HG02970 (cell line): ENCODE results near the gene UCHL5.
"Not testable (repeated sequence)": the region's sequence is repeated elsewhere in the genome, so short reads cannot be mapped to it uniquely, and the experiment has no call there.

Source experiments
- ATAC-seq: cut with Tn5 transposase; IDR thresholded peaks from one replicate; pipeline ENCODE4 v1.9.1; 2021; ENCODE audit warnings: mild to moderate bottlenecking, moderate library complexity, moderate number of reproducible peaks; ENCODE audit not compliant: unreplicated experiment, low FRiP score

Gene UCHL5

DNA sequence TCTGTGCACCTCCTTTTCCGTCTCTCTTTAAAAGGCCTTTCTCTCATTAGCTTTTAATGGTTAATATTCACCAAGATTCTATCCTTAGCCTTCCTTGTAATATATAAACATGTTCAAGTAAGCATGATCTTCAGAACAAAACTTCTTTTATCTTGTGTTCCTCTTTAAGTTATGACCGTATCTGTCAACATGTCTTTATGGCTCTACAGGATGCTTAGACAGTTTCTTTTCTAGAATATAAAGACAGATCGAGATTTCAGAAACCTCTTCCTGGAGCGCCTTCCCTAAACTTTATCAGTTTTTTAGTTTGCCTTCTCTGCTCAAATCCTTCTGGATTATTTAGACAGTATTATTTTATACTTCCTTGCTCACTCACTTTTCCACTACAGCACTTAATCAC lies 7.4 kb upstream of the UCHL5 start:
- ATAC-seq, result no peak

DNA sequence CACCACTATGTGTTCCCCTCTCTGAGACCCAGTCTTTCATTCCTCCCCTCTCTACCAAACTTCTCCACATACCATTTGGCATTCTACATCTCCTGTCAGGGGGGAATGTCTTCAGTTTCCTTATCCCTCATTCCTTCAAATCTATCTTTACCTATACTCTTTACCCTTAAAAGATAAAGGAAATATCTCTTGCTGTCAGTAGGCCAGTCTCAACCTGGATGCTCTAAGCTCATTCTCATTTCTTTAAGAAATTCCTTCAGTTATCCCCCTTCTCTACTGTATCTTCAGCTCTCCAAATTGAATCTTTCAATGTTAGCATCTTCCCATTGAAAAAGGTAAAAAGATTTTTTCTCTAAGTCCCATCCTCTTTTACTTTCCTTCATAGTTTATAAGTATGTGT lies 6.8 kb upstream of the UCHL5 start:
- ATAC-seq, result no peak

DNA sequence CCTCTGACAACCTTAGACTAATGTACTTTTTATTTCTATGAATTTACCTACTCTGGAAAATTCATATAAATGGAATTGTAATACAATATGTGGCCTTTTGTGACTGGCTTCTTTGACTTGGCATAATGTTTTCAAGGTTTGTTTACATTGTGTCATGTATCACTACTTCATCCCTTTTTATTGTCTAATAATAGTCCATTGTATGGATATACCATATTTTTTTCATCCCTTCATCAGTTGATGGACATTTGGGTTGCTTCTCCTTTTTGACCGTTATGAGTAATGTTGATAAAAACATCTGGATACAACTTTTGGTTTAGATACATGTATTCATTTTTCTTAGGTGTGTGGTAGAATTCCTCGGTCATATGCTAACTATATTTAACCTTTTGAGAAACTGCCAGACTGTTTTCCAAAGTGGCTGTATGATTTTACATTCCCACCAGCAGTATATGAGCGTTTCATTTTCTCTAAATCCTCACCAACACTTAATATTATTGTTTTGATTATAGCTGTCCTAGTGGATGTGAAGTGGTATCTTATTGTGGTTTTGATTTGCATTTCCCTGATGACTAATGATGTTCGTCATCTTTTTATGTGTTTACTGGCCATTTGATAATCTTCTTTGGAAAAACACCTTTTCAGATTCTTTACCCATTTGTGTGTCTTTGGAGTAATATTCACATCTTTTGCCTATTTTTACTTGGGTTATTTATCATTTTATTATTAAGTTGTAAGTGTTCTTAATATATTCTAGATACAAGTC lies 3.7 kb upstream of the UCHL5 start:
- no peak for ATAC-seq

DNA sequence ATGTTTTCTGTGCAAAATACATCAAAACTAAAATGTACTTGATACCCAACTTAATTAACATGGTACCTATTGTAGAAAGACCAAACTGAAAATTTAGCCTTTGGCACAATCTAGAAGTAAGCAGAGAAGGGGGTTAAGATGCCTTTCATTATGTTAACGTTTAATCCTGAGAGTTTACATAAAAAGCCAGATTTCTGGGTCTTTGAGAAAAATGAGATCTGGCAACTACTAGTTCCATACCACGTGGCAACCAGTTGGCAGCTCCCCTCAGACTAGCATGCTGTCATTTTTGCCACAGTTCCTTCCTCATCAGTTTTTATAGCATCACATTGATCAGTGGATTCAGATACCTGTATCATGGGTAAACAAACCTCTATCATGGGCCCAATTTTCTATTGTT lies 1.8 kb upstream of the UCHL5 start:
- ATAC-seq, result no peak

DNA sequence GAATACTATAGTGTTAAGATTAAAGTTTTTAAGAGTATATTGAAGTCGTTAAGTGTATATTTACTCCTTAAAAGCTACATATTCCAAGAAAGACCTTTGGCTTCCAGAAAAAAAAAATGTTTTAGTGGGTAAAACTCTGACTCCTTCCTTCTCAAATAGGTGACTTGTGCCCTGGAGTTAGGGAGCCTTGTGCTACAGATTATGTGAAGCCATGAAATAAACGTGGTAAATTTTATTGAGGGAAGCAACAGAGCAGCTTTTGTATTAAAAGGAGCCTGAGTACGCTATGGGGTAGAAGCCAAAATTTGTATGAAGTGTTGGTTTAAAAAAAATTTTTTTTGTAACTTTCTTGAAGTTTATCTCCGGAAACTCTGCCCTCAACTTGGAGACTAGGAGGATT lies 1.2 kb upstream of the UCHL5 start:
- no peak for ATAC-seq

DNA sequence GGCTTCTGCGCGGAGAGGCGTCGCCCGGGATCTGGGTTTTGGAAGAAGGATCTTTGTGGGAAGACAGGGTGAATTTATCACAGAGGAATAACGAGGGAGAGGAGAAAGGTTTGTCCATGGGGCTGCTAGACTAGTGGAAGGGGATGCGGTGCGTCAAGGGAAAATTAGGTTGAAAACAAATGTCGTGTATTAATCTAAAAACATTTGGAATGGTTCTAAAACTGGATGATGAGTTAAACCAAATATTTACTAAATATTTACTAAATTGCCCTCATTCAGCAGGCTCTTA lies 899 bp upstream of the UCHL5 start:
- ATAC-seq, result no peak

DNA sequence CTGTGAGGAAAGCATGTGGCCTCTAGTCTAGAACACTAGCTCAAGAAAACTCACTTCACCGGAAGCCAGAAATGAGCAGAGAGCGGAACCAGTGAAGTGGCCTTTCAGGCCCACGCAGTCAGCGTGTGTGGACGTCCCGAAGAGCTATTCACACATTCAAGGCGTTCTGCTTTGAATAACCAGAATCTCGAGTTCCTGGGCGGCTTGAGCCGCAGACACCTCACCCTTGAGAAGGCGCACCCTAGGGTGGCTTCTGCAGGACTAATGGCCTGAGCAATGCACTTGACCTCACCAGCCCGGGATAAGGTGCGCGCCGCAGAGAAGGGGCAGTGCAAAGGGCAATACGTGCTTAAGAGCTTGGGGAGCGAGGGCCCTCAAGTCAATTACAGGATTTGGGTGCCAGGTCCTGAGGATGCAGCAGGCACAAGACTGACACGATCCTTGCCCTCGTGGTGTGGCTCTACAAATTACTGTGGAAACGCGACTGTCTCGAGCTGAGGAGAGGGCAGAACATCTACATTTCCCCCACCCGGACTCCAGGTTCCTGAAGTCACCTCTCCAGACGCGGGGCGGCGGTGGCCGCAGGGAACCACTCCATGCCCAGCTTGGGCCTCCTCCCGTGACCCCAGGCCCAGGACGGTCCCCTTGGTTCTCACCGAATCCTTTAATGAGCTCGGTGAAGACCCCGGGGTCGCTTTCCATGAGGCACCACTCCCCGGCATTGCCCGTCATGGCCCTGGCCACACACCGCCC lies 455 bp downstream of the UCHL5 start:
- peak; percentile 28 for ATAC-seq

DNA sequence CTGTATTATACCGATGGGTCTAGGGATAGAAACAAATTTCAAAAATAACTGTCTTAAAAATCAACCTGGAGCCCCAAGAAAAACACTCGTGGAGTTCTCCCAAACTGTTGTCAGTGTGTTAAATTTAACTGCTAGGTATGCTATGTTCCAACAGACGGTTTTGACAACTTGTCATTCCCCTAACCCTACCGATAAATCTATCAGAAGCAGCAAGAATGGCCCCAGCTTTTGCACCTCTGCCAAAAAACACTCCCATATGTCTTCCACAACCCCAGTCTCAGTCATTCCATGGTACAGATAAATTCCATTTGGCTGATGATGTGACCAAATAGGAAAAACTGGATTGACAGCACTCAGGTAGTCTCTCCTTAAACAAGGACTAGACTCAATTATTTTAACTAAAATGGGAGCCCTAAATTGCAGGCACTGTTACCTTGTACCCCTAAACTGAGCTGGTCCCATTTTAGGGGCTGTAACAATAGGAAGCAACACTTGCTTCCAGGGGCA lies 4.9 kb downstream of the UCHL5 start:
- no peak for ATAC-seq

DNA sequence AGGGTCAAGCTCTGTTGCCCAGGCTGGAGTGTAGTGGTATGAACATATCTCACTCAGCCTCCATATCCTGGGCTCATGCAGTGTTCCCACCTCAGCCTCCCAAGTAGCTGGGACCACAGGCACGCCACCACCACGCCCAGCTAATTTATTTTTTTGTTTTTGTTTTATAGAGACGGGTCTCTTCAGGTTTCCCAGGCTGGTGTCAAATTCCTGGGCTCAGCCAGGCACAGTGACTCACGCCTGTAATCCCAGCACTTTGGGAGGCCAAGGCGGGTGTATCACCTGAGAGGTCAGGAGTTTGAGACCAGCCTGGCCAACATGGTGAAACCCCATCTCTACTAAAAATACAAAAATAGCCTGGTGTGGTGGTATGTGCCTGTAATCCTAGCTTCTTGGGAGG lies 10.2 kb downstream of the UCHL5 start:
- not testable (repeated sequence) for ATAC-seq

DNA sequence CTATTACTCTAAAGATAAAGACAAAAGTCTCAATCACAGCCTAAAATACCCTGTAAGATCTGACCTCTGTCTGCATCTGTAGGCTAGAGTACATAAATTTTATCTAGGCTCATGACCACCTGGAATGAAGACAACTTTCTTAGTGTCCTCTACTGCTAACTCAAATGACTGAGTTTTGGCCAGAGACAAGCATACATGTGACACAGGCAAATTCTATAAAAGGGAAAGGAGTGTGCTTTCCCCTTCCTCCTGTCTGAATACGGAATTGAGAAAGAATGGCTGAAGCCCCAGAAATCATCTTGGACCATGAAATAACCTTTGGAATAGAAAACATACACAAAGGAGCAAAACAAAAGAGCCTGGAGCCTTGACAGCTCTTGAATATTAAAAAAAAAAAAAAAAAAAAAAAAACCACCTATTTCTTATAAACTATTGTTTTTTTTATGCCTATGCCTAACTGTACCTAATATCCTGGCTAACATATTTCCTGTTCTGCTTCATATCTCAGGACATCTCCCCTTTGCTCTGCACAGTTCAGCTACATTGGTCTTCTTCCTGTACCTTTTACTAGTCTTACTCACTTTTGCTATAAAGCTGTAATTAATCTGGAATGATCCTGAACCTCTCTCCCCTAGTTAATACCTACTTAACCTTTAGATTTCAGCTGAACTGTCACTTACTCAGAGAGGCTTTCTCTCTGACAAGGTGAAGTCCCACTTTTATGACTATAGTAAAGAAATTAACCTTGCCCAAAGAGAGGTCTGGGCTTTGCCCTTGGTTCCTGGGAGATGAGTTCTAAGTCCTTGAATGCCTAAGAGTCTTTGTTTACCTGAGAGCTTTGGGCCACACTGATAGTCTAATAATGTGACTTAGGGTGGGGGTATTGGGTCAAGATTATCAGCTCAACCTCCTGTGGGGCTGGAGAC lies 16.1 kb downstream of the UCHL5 start:
- ATAC-seq, result no peak

DNA sequence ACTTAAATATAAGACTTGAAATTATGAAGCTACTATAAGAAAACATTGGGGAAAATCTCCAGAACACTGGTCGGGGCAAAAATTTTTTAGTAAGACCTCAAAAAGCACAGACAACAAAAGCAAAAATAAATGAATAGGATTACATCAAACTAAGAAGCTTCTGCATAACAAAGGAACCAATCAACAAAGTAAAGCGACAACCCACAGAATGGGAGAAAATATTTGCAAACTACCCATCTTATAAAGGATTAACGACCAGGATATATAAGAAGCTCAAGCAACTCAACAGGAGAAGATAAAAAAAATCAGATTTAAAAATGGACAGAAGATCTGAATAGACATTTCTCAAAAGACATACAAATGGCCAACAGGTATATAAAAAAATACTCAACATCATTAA lies 19.1 kb downstream of the UCHL5 start:
- ATAC-seq, result no peak

DNA sequence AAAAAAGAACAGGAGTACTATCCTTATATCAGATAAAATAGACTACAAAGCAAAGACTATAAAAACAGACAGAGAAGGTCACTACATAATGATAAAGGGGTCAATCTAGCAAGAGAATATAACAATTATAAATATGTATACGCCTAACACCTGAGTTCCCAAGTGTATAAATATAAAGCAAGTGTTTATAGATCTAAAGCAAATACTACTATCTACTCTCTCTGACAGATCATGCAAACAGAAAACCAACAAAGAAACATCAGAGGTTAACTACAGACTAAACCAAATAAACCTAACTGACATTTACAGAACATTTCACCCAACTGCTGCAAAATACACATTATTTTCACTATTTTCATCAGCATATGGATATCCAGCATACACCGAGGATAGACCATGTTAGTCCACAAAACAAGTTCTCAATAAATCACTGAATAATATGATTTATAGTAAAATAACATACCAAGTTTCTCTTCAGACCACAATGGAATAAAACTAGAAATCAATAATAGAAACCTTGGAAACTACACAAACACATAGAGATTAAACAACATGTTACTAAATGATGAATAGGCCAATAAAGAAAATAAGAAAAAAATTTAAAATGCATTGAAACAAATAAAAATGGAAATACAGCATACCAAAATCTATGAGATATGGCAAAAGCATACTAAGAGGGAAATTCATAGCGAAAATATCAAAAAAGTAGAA lies 22.7 kb downstream of the UCHL5 start:
- ATAC-seq, result no peak

DNA sequence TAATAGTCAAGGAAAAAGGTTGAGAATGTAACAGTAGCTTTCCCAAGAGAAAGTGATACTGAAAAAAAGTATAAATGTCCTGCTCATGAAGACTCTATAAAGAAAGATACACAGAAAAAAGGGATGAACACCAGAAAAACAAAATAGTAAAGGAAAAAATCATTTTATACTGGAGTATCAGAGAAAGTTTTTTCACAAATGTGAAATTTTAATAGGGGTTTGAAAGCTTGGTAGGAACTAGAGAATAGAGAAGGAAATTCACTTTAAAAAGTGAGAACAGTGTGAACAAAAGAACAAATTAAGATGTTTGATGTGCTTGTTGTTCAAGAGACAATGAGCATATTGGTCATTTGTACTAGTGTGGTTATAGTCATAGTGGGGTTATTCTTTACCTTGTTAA lies 25.6 kb downstream of the UCHL5 start:
- no peak for ATAC-seq

DNA sequence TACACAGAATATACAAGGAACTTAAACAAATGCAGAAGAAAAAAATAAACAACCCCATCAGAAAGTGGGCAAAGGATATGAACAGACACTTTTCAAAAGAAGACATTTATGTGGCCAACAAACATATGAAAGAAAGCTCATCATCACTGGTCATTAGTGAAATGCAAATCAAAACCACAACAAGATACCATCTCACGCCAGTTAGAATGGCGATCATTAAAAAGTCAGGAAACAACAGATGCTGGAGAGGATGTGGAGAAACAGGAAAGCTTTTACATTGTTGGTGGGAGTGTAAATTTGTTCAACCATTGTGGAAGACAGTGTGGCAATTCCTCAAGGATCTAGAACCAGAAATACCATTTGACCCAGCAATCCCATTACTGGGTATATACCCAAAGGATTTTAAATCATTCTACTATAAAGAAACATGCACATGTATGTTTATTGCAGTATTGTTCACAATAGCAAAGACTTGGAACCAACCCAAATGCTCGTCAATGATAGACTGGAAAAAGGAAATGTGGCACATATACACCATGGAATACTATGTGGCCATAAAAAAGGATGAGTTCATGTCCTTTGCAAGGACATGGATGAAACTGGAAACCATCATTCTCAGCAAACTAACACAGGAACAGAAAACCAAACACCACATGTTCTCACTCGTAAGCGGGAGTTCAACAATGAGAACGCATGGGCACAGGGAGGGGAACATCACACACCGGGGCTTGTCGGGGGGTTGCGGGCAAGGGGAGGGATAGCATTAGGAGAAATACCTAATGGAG lies 26.3 kb downstream of the UCHL5 start:
- ATAC-seq, result not testable (repeated sequence)

DNA sequence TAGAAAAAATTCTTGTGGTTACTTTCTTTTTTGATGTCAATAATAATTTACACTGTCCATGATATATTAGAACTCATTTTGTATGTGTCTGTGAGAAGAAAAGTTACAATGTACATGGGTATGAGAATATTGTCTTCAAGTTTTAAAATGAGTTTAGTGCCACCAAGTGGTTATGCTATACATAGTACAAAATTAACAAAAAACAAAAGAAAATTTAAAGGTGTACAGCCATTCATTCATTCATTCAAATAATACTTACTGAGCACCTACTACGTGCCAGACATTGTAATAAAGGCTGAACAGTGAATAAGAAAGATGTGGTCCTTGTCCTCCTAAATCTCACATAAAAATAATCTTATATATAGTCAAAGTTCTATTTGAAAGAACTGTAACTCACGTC lies 27.7 kb downstream of the UCHL5 start:
- ATAC-seq, result no peak

DNA sequence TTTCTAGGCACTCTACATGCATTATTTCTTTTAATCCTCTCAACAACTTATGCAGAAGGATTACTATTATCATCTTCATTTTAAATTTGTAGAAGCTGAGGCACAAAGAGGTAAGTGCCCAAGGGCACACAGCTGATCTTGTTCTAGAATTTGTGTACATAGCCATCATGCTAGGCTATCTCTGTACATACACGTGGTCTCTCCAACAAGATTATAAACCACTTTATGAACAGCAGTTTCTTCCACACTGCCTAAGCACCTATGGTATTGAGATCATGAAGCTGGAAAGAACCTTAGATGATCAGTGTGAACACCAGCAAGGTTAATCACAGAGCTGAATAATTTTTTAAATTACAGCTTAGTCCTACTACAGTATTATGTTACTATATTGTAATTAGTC lies 28.9 kb downstream of the UCHL5 start:
- ATAC-seq, result no peak

DNA sequence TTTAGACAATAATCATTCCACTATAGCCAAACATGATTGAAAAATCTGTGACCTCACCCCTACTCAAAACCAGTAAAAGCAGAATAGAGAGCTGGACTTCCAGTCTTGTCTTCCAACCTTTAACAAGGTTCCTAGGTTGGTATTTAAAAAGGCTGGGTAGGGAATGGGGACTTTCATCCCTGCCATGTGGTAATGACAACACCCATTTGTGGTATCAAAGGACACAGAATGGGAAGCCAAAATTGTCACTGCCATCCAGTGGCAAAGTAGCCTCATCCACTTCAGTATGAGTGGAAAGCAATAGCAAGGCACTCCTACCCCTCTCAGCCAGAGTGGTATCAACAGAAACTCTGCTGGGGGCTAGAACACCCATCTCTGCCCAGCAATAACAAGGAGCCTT lies 33.9 kb downstream of the UCHL5 start:
- no peak for ATAC-seq

DNA sequence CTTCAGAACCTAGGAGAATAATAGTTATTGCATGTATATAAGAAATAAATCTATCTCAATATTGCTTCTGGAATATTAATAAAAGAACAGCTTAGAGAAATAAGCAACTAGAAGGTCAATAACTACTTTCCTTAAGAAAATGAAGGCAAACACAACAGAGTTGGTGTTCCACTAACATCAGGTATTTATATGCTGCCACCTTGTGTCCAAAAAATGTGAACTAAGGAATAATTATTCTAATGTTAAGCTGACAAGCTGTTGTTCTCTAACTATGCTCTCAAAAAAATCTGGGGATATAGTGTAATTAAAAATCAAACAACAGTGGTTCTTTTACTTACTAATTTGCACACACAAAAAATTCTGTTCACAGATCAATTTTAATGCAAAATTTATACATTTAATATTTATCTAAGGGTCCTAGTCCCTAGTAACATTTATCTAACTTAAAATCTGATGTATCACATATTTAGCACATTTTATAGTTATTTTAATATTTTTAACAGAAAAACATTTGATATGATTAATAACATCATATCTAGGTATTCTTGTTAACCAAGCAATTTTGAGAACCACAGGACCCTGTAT lies 39.6 kb downstream of the UCHL5 start:
- ATAC-seq, result no peak

DNA sequence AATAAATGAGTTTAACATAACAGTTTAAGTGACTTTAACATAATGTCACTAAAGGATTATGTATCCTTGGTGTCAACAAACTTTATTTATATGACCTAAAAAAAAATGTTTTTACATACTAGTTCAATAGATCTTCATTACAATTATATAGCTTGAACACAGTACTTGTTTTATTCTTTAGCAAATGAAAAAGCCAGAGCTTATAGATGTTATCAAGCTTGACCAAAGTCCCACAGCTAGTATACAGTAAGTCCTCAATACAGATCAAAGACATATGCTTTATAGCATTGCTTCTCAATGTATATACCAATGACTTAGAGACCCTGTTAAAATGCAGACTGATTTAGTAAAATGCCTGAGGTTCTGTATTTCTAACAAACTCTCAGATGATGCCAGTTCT lies 42.4 kb downstream of the UCHL5 start:
- ATAC-seq, result no peak
